Measurements from ENCODE around the gene CEP41.

The CEP41 gene, protein sequence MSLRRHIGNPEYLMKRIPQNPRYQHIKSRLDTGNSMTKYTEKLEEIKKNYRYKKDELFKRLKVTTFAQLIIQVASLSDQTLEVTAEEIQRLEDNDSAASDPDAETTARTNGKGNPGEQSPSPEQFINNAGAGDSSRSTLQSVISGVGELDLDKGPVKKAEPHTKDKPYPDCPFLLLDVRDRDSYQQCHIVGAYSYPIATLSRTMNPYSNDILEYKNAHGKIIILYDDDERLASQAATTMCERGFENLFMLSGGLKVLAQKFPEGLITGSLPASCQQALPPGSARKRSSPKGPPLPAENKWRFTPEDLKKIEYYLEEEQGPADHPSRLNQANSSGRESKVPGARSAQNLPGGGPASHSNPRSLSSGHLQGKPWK

DNA sequence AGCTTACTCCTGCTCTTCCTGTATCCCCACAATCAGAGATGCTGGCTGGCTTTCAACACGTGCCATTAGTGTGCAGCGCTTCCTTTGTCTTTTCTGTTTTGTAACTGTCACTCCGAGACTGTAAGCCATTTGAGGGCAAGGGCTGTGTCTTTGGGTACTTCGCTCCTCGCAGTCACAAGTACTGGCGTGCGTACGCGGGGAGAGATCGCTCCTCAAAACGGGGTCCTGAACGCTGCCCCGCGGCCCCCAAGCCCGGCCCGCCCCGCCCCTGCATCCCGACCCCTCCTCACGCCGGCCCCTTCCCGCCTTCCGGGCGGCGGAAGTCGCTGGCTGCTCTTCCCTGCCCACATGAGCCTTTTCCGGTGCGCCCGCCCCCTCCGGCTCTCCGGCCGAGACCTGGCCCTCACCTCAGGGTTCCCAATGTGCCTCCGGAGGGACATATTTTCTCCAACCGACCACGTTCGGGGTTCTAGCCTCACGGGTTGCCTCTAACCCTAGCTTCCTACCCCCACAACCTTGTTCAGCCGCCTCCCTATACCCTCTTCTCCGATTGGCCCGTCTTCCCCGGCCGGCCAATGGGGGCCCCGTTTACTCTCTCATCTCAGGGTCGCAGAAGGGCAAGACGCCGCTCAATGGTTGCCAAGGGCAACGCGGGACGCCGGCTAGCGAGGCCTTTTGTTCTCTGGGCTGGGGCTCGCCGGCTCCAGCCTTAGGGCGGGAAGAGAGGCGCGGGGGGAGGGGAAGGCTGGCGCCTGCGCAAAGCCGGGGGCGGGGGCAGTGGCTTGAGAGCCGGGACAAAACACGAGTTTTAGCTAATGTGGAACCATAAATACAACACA, at the start of gene CEP41:
Gene CEP41, minus strand, starts transcription at position 490 of the 839 bp plus-strand sequence. Its CDS starts 50 bp downstream, at position 440.
- no peaks in the 10 kb centered on the region for H3K27me3 ChIP-seq (ENCODE audit: control insufficient read depth in 5 of 5, insufficient read depth in 4 of 5, low read length in 5 of 5)
- H3K4me1 ChIP-seq (ENCODE audit: control insufficient read depth in 5 of 5, insufficient read depth in 5 of 5, low read length in 5 of 5): peaks cover 3 to 28% (median 22%) of the 10 kb centered on the region in 5 donors
- H3K9me3 ChIP-seq (ENCODE audit: control insufficient read depth in 5 of 5, low read length in 5 of 5): no peaks in the 10 kb centered on the region
- H3K4me3 ChIP-seq (ENCODE audit: low read depth in 1 of 5, low read length in 5 of 5): peak within 1 kb of the TSS; percentile 85 to 91 (median 87)
- peak within 1 kb of the TSS in 4 of 5 donors; percentile 43 to 82 (median 74) for H3K9ac ChIP-seq (ENCODE audit: low read length in 5 of 5)
- H3K27ac ChIP-seq (ENCODE audit: low read depth, low read length): peak within 1 kb of the TSS; percentile 60
- no peaks in the 10 kb centered on the region for H3K36me3 ChIP-seq (ENCODE audit: control insufficient read depth in 5 of 5, insufficient read depth in 5 of 5, low read length in 5 of 5)

DNA sequence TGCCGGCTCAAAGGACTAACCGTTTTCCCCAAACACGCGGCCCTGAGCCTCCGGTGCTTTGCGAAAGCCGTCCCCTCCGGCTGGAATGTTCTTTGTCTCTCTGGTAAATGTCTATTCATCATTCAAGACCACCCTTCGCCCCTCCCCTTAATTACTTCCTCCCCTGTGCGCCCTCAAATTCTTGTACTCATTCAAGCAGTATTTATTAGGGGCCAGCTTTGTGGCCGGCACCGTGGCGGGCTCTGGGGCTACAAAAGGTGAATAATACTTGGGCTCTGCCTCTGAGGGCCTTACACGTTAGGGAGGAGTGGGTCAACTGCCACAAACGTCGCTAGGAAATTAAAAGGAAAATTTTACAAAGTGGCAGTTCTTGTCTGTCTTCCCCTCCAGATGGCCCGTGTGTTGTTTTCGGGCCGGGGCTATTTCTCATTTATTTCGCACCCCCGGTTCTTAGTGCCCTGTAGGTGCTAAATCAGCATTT, 49.5 kb upstream of the CEP41 start:
- Histone ChIP-seq H3K9me3 (ENCODE audit: control insufficient read depth in 5 of 5, low read length in 5 of 5) (peaks cover 0 to 5% (median 0%) of the 10 kb centered on the region in 5 donors), H3K9ac (ENCODE audit: low read length in 5 of 5) (peak overlapping the region in 3 of 5 donors; percentile 16 to 66 (median 43)), H3K27me3 (ENCODE audit: control insufficient read depth in 5 of 5, insufficient read depth in 4 of 5, low read length in 5 of 5) (no peaks in the 10 kb centered on the region), H3K4me3 (ENCODE audit: low read depth in 1 of 5, low read length in 5 of 5) (peak overlapping the region in 4 of 5 donors; percentile 50 to 73 (median 66)), H3K4me1 (ENCODE audit: control insufficient read depth in 5 of 5, insufficient read depth in 5 of 5, low read length in 5 of 5) (peaks cover 4 to 70% (median 43%) of the 10 kb centered on the region in 5 donors), H3K36me3 (ENCODE audit: control insufficient read depth in 5 of 5, insufficient read depth in 5 of 5, low read length in 5 of 5) (peaks cover 0 to 3% (median 2%) of the 10 kb centered on the region in 5 donors), H3K27ac (ENCODE audit: low read depth, low read length) (peak overlapping the region; percentile 76)

DNA sequence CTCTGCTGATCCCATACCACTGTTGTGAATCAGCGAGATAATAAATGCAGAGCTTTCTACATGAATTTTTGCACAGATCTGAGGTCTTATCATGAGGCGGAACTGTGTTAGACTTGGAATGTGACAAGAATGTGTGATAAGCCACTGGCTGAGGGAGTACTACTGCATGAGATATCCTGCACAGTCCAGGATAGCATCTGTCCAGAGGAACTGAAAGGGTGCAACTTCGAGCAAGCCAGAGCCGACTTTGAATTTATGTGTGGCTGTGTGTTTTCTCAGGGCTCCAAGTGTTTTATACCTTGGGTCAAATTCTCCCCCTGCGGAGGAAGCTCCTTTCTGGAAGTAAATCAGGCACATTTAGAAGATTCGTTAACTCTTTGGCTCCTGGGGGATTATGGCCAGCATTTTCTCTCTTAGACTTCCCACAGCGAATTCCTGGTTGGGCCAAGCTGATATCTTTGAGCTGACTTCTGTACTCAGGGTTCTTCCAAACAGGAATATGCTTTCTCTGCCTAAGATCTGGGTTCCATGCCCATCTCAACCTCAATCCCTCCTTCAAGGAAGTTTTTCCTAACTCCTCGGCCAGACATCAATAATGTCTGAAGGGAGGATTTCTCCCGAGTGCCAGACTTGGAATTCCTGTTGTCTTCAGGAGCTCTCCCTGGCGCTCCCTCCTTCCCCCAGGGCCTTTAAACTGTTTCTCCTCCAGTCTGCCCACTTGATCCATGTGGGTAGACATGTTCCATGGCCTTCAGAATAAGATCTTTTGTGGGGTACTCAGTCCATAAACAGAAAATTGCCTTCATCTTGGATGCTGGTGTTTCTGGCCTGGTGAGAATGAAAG, 48.5 kb upstream of the CEP41 start:
- H3K4me1 ChIP-seq (ENCODE audit: control insufficient read depth in 5 of 5, insufficient read depth in 5 of 5, low read length in 5 of 5): peaks cover 4 to 64% (median 43%) of the 10 kb centered on the region in 5 donors
- H3K9me3 ChIP-seq (ENCODE audit: control insufficient read depth in 5 of 5, low read length in 5 of 5): peaks cover 0 to 5% (median 0%) of the 10 kb centered on the region in 5 donors
- peak overlapping the region in 2 of 5 donors; percentile 43 to 50 for H3K9ac ChIP-seq (ENCODE audit: low read length in 5 of 5)
- no peaks in the 10 kb centered on the region for H3K36me3 ChIP-seq (ENCODE audit: control insufficient read depth in 5 of 5, insufficient read depth in 5 of 5, low read length in 5 of 5)
- no peaks in the 10 kb centered on the region for H3K27me3 ChIP-seq (ENCODE audit: control insufficient read depth in 5 of 5, insufficient read depth in 4 of 5, low read length in 5 of 5)
- no peak overlapping the region for H3K4me3 ChIP-seq (ENCODE audit: low read depth in 1 of 5, low read length in 5 of 5)
- peak overlapping the region; percentile 76 for H3K27ac ChIP-seq (ENCODE audit: low read depth, low read length)

DNA sequence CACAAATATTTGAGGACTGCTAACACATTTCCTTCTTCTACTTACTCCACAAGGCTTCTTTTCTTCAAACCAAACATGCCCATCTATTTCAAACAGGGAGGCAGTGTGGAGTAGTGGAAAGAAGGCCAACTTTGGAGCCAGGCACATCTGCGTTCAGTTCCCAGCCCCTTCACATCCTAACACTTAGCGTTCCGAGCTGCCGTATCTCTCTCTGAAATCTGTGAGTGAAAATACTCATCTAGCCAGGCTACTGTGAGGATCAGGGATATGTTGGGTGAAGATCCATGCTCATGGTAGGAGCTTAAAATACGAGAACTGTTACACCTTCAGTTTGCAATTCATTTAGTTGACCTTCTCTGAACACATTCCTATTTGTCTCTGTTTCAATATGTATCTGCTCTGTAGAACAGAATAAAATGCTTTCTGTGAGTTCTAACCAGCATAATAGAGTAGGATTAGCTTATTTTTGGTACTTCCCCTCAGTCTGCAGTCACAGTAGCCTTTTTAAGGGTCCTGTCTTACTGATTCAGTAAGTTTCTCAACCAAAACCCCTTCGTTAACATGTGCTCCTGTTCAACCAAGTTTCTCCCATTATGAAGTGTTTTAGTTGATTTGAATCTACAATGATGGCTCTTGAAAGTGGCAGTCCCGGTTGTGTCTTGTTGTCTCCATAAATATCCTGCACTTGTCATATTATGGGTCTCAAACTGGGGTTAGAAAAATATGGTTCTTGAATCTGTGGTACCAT, 47.8 kb upstream of the CEP41 start:
- Histone ChIP-seq H3K4me3 (ENCODE audit: low read depth in 1 of 5, low read length in 5 of 5) (no peak overlapping the region), H3K9ac (ENCODE audit: low read length in 5 of 5) (no peak overlapping the region), H3K36me3 (ENCODE audit: control insufficient read depth in 5 of 5, insufficient read depth in 5 of 5, low read length in 5 of 5) (no peaks in the 10 kb centered on the region), H3K9me3 (ENCODE audit: control insufficient read depth in 5 of 5, low read length in 5 of 5) (peaks cover 0 to 5% (median 0%) of the 10 kb centered on the region in 5 donors), H3K27me3 (ENCODE audit: control insufficient read depth in 5 of 5, insufficient read depth in 4 of 5, low read length in 5 of 5) (no peaks in the 10 kb centered on the region), H3K4me1 (ENCODE audit: control insufficient read depth in 5 of 5, insufficient read depth in 5 of 5, low read length in 5 of 5) (peaks cover 4 to 58% (median 40%) of the 10 kb centered on the region in 5 donors), H3K27ac (ENCODE audit: low read depth, low read length) (peak overlapping the region; percentile 76)

DNA sequence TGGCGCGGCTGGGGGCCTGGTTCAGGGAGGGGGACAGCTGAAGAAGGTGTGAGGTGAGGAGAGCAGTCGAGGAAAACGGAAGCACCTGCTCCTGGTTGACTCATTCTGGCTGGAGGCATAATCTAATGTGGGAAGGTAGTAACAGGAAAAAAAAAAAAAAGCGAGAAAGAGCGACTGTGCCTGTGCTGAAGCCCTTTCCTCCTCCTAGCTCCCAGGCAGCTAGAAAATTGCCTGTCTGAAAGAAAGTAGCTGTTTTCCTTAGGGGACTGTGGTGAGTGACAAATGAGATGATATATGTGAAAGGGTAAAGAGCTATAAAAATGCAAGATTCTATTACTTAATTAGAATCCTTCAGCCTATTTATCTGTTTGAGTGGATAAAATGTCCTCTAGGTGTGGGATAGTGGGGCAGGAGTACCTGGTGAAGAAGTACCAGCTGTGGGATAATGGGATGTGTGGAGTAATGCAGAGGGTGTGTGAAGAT, 46.2 kb upstream of the CEP41 start:
- H3K27ac ChIP-seq (ENCODE audit: low read depth, low read length): peak overlapping the region; percentile 69
- no peaks in the 10 kb centered on the region for H3K27me3 ChIP-seq (ENCODE audit: control insufficient read depth in 5 of 5, insufficient read depth in 4 of 5, low read length in 5 of 5)
- H3K9me3 ChIP-seq (ENCODE audit: control insufficient read depth in 5 of 5, low read length in 5 of 5): no peaks in the 10 kb centered on the region
- peak overlapping the region in 4 of 5 donors; percentile 62 to 74 (median 72) for H3K4me3 ChIP-seq (ENCODE audit: low read depth in 1 of 5, low read length in 5 of 5)
- H3K4me1 ChIP-seq (ENCODE audit: control insufficient read depth in 5 of 5, insufficient read depth in 5 of 5, low read length in 5 of 5): peaks cover 4 to 48% (median 35%) of the 10 kb centered on the region in 5 donors
- no peaks in the 10 kb centered on the region for H3K36me3 ChIP-seq (ENCODE audit: control insufficient read depth in 5 of 5, insufficient read depth in 5 of 5, low read length in 5 of 5)
- H3K9ac ChIP-seq (ENCODE audit: low read length in 5 of 5): peak overlapping the region in 3 of 5 donors; percentile 56 to 72 (median 71)

DNA sequence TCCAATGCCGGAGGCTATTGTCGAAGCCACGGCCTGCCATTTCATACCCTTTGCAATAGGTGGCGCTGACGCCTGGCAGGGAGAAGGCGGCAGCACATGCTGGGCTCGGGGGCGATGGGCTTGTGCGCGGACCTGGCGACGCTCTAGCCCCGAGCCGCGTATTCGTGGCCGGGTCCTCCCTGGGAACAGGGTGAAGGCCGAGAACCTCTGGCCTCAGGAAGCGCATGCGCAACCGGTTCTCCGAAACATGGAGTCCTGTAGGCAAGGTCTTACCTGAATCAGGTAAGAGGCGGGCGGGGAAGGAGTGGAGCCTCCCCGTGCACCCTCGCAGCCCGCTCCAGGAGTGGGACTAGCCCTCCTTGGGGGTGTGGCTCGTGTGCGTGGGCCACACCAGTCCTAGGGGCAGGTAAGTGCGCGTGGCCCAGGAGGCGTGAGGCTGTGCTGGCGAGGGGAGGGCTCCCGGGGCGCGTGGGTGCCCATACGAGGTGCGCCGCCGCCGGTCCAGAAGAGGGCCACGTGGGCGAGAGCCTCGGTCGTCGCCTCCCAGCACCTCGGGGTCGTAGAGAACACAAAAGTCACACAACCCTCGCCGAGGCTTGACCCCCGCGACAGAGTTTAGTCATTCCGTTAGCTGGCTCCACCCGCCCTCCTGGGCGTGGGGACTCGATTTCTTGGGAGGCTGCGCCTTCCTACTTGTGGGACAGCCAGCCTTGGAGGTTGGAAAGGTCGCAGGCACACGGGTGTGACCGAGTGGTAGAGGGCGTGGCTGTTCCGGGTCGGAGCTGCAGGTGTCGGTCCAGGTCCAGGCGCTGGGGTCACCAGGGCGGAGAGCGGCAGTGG, 45.5 kb upstream of the CEP41 start:
- Histone ChIP-seq H3K27ac (ENCODE audit: low read depth, low read length) (peak overlapping the region; percentile 69), H3K4me3 (ENCODE audit: low read depth in 1 of 5, low read length in 5 of 5) (peak overlapping the region; percentile 48 to 74 (median 70)), H3K36me3 (ENCODE audit: control insufficient read depth in 5 of 5, insufficient read depth in 5 of 5, low read length in 5 of 5) (no peaks in the 10 kb centered on the region), H3K9me3 (ENCODE audit: control insufficient read depth in 5 of 5, low read length in 5 of 5) (no peaks in the 10 kb centered on the region), H3K4me1 (ENCODE audit: control insufficient read depth in 5 of 5, insufficient read depth in 5 of 5, low read length in 5 of 5) (peaks cover 4 to 50% (median 37%) of the 10 kb centered on the region in 5 donors), H3K9ac (ENCODE audit: low read length in 5 of 5) (peak overlapping the region; percentile 16 to 72 (median 56)), H3K27me3 (ENCODE audit: control insufficient read depth in 5 of 5, insufficient read depth in 4 of 5, low read length in 5 of 5) (no peaks in the 10 kb centered on the region)

DNA sequence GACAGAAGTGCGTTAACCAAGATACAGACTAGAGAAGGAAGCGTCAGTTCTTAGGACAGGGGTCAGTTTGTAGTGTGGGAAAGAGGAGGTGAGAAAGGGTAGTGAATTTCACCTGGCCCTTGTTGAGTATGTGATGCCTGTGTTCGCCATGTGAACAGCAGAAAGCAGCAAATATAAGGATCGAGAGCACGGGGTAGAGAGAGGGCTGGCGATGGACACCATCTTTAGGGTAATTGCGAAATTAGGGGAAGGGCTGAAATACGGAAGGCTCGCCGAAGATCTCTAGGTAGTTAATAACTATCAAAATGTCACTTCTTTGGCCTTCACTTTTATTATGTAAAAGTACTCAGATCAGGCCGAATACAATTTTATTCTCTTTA, 44.9 kb upstream of the CEP41 start:
- H3K9me3 ChIP-seq (ENCODE audit: control insufficient read depth in 5 of 5, low read length in 5 of 5): no peaks in the 10 kb centered on the region
- H3K27ac ChIP-seq (ENCODE audit: low read depth, low read length): no peak overlapping the region
- peak overlapping the region; percentile 55 to 74 (median 70) for H3K4me3 ChIP-seq (ENCODE audit: low read depth in 1 of 5, low read length in 5 of 5)
- peak overlapping the region in 3 of 5 donors; percentile 10 to 71 (median 56) for H3K9ac ChIP-seq (ENCODE audit: low read length in 5 of 5)
- peaks cover 4 to 47% (median 34%) of the 10 kb centered on the region in 5 donors for H3K4me1 ChIP-seq (ENCODE audit: control insufficient read depth in 5 of 5, insufficient read depth in 5 of 5, low read length in 5 of 5)
- no peaks in the 10 kb centered on the region for H3K27me3 ChIP-seq (ENCODE audit: control insufficient read depth in 5 of 5, insufficient read depth in 4 of 5, low read length in 5 of 5)
- no peaks in the 10 kb centered on the region for H3K36me3 ChIP-seq (ENCODE audit: control insufficient read depth in 5 of 5, insufficient read depth in 5 of 5, low read length in 5 of 5)

DNA sequence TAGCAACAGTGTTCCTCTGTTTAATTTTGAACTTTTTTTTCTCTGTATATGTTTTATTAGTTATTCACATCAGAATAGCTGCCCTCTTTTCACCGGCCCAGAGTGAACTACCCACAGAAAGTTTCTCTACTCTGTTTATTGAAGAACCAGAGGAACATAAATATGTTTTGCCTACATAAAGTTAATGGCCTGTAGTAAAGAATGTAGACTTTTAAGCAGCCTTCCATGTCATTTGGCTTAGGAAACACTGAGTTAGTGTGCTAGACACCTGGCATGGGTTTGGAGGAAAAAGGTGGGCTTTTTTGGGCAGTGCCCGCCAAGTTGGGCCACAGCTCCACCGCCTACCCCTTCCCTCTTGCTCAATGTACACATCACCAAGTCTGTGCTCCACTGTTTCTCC, 42.2 kb upstream of the CEP41 start:
- H3K9ac ChIP-seq (ENCODE audit: low read length in 5 of 5): no peak overlapping the region

More for the DNA sequence above, 42.2 kb upstream of the CEP41 start:
- Histone ChIP-seq H3K4me1 (ENCODE audit: control insufficient read depth in 5 of 5, insufficient read depth in 5 of 5, low read length in 5 of 5) (peaks cover 2 to 27% (median 21%) of the 10 kb centered on the region in 5 donors), H3K4me3 (ENCODE audit: low read depth in 1 of 5, low read length in 5 of 5) (no peak overlapping the region), H3K9me3 (ENCODE audit: control insufficient read depth in 5 of 5, low read length in 5 of 5) (peaks cover 0 to 4% (median 0%) of the 10 kb centered on the region in 5 donors), H3K27ac (ENCODE audit: low read depth, low read length) (no peak overlapping the region), H3K36me3 (ENCODE audit: control insufficient read depth in 5 of 5, insufficient read depth in 5 of 5, low read length in 5 of 5) (no peaks in the 10 kb centered on the region), H3K27me3 (ENCODE audit: control insufficient read depth in 5 of 5, insufficient read depth in 4 of 5, low read length in 5 of 5) (no peaks in the 10 kb centered on the region)
